Measurements from ENCODE around the gene LRP11. TPM values are rescaled to one million over a fixed set of nuclear protein-coding genes. Genes with fewer than 3 reads are reported as not detected.
"Not testable (repeated sequence)": the region's sequence is repeated elsewhere in the genome, so short reads cannot be mapped to it uniquely, and the experiment has no call there.

Gene LRP11
- total RNA-seq, 4 donors from 2014 or later, result 14.1 to 41.8 (median 31.7) TPM

GRCh38 chr6:149867876-149868640 lies 3.9 kb upstream of the LRP11 start:
- no peak overlapping the region for H3K4me3 ChIP-seq
- DNase-seq (ENCODE audit: low spot score in 2 of 2), result no peak
- no peak overlapping the region for H3K27ac ChIP-seq
- peaks cover 0 to 5% (median 0%) of the 10 kb centered on the region in 4 donors for H3K9me3 ChIP-seq
- no peaks in the 10 kb centered on the region for H3K36me3 ChIP-seq
- H3K4me1 ChIP-seq, result peaks cover 0 to 10% (median 2%) of the 10 kb centered on the region in 4 donors
- 59% methylated on average over 4 of the region's 4 CpGs for WGBS, 2 donors
- no peaks in the 10 kb centered on the region for H3K27me3 ChIP-seq
- TF ChIP-seq CTCF (IDR thresholded peaks at IDR 0.05), result no peak
- no peak for TF ChIP-seq POLR2A (IDR thresholded peaks at IDR 0.05)
- TF ChIP-seq EP300 (IDR thresholded peaks at IDR 0.05), result no peak

GRCh38 chr6:149864578-149865535 lies 698 bp upstream of the LRP11 start:
- H3K36me3 ChIP-seq, result no peaks in the 10 kb centered on the region
- H3K4me3 ChIP-seq, result peak overlapping the region; percentile 48 to 74 (median 69)
- peak overlapping the region; percentile 57 to 92 (median 90) for H3K27ac ChIP-seq
- H3K27me3 ChIP-seq, result no peaks in the 10 kb centered on the region
- DNase-seq (ENCODE audit: low spot score in 2 of 2), result peak in 1 of 2 donors; percentile 59
- WGBS, 2 donors, result 10 to 13% methylated on average over 23 of the region's 23 CpGs
- TF ChIP-seq POLR2A (IDR thresholded peaks at IDR 0.05), result no peak
- TF ChIP-seq CTCF (IDR thresholded peaks at IDR 0.05), result peak; percentile 50 to 70 (median 65)
- no peaks in the 10 kb centered on the region for H3K9me3 ChIP-seq
- peaks cover 0 to 35% (median 7%) of the 10 kb centered on the region in 4 donors for H3K4me1 ChIP-seq

GRCh38 chr6:149862922-149863697 lies 1.0 kb downstream of the LRP11 start:
- WGBS, 2 donors, result 1% methylated on average over 22 to 54 of the region's 69 CpGs
- Histone ChIP-seq H3K27ac (peak overlapping the region; percentile 57 to 92 (median 90)), H3K36me3 (no peaks in the 10 kb centered on the region), H3K4me1 (peaks cover 0 to 35% (median 7%) of the 10 kb centered on the region in 4 donors), H3K9me3 (no peaks in the 10 kb centered on the region), H3K4me3 (peak overlapping the region; percentile 48 to 74 (median 69)), H3K27me3 (no peaks in the 10 kb centered on the region)
- DNase-seq (ENCODE audit: low spot score in 2 of 2), result peak; percentile 40 to 48
- TF ChIP-seq POLR2A (IDR thresholded peaks at IDR 0.05), result no peak
- TF ChIP-seq EP300 (IDR thresholded peaks at IDR 0.05), result peak in 1 of 2 donors; percentile 36

GRCh38 chr6:149862424-149862738 lies 1.8 kb downstream of the LRP11 start:
- Histone ChIP-seq H3K4me1 (peaks cover 0 to 35% (median 7%) of the 10 kb centered on the region in 4 donors), H3K4me3 (peak overlapping the region in 2 of 4 donors; percentile 64 to 74), H3K27ac (peak overlapping the region; percentile 57 to 92 (median 90))
- not testable (repeated sequence) for H3K9me3 ChIP-seq; DNase-seq (ENCODE audit: low spot score in 2 of 2); H3K27me3 ChIP-seq; H3K36me3 ChIP-seq
- WGBS, 2 donors, result 96% methylated on average over 12 of the region's 12 CpGs

GRCh38 chr6:149861603-149862423 lies 2.3 kb downstream of the LRP11 start:
- H3K4me3 ChIP-seq, result no peak overlapping the region
- H3K4me1 ChIP-seq, result peaks cover 0 to 35% (median 7%) of the 10 kb centered on the region in 4 donors
- no peaks in the 10 kb centered on the region for H3K36me3 ChIP-seq
- TF ChIP-seq EP300 (IDR thresholded peaks at IDR 0.05) (no peak), CTCF (IDR thresholded peaks at IDR 0.05) (no peak), POLR2A (IDR thresholded peaks at IDR 0.05) (no peak)
- 86 to 87% methylated on average over 14 of the region's 14 CpGs for WGBS, 2 donors
- no peaks in the 10 kb centered on the region for H3K27me3 ChIP-seq
- no peak overlapping the region for H3K27ac ChIP-seq
- no peaks in the 10 kb centered on the region for H3K9me3 ChIP-seq
- no peak for DNase-seq (ENCODE audit: low spot score in 2 of 2)
